ENCODE results near the gene CLCN2.
A peak's percentile ranks its signal among the peaks of the same experiment; 100 is the strongest.

CLCN2 gene

GRCh38 chr3:184357248-184358123 lies 3.9 kb downstream of the CLCN2 start:
- DNase-seq (ENCODE audit: low read depth in 1 of 2, low spot score in 1 of 2) = no peak
- TF ChIP-seq REST (IDR thresholded peaks at IDR 0.05; ENCODE audit: insufficient replicate concordance, low read depth) (no peak), POLR2AphosphoS5 (IDR thresholded peaks at IDR 0.05; ENCODE audit: low read depth) (no peak), CTCF (IDR thresholded peaks at IDR 0.05; ENCODE audit: insufficient read depth, low read length) (no peak), GABPA (IDR thresholded peaks at IDR 0.05; ENCODE audit: low read depth) (no peak), SPI1 (IDR thresholded peaks at IDR 0.05; ENCODE audit: borderline replicate concordance, low read depth) (no peak)
- no peak overlapping the region for H3K27ac ChIP-seq (replicated peaks)
- H3K4me3 ChIP-seq (replicated peaks; ENCODE audit: insufficient read depth, low read length) = no peak overlapping the region
- H3K27me3 ChIP-seq (ENCODE audit: insufficient read depth, poor library complexity, severe bottlenecking) = no peaks in the 10 kb centered on the region

- Histone ChIP-seq H3K4me3 (replicated peaks; ENCODE audit: insufficient read depth, low read length) (no peak overlapping the region), H3K27ac (replicated peaks) (no peak overlapping the region), H3K27me3 (ENCODE audit: insufficient read depth, poor library complexity, severe bottlenecking) (no peaks in the 10 kb centered on the region)
- no peak for DNase-seq (ENCODE audit: low read depth in 1 of 2, low spot score in 1 of 2)
- no peak for TF ChIP-seq CTCF (IDR thresholded peaks at IDR 0.05; ENCODE audit: insufficient read depth, low read length)
- TF ChIP-seq POLR2AphosphoS5 (IDR thresholded peaks at IDR 0.05; ENCODE audit: low read depth) = no peak
- no peak for TF ChIP-seq GABPA (IDR thresholded peaks at IDR 0.05; ENCODE audit: low read depth)
- TF ChIP-seq SPI1 (IDR thresholded peaks at IDR 0.05; ENCODE audit: borderline replicate concordance, low read depth) = no peak
- TF ChIP-seq REST (IDR thresholded peaks at IDR 0.05; ENCODE audit: insufficient replicate concordance, low read depth) = no peak
Measured at GRCh38 chr3:184355261-184356040, 6.0 kb downstream of the CLCN2 start.

GRCh38 chr3:184354754-184355153 lies 6.7 kb downstream of the CLCN2 start:
- no peak for TF ChIP-seq POLR2AphosphoS5 (IDR thresholded peaks at IDR 0.05; ENCODE audit: low read depth)
- Histone ChIP-seq H3K27ac (replicated peaks) (no peak overlapping the region), H3K27me3 (ENCODE audit: insufficient read depth, poor library complexity, severe bottlenecking) (no peaks in the 10 kb centered on the region), H3K4me3 (replicated peaks; ENCODE audit: insufficient read depth, low read length) (no peak overlapping the region)
- DNase-seq (ENCODE audit: low read depth in 1 of 2, low spot score in 1 of 2) = no peak

- no peak for TF ChIP-seq GABPA (IDR thresholded peaks at IDR 0.05; ENCODE audit: low read depth)
- peak; percentile 68 for TF ChIP-seq CTCF (IDR thresholded peaks at IDR 0.05; ENCODE audit: insufficient read depth, low read length)
- no peak for TF ChIP-seq REST (IDR thresholded peaks at IDR 0.05; ENCODE audit: insufficient replicate concordance, low read depth)
- Histone ChIP-seq H3K4me3 (replicated peaks; ENCODE audit: insufficient read depth, low read length) (no peak overlapping the region), H3K27me3 (ENCODE audit: insufficient read depth, poor library complexity, severe bottlenecking) (no peaks in the 10 kb centered on the region), H3K27ac (replicated peaks) (no peak overlapping the region)
- DNase-seq (ENCODE audit: low read depth in 1 of 2, low spot score in 1 of 2) = peak in 1 of 2 experiments; percentile 36
Measured at GRCh38 chr3:184354121-184354728, 7.2 kb downstream of the CLCN2 start.
